ENCODE measurements around the gene CDC25B. TPM values are rescaled to one million over a fixed set of nuclear protein-coding genes. Genes with fewer than 3 reads are reported as not detected.
"Not testable (repeated sequence)": the region's sequence is repeated elsewhere in the genome, so short reads cannot be mapped to it uniquely, and the experiment has no call there.

The CDC25B gene
- polyA plus RNA-seq, 1 donor (not counting 4 experiments of a cell fraction or from before 2014, with no cell fraction given), result 23.5 TPM

DNA sequence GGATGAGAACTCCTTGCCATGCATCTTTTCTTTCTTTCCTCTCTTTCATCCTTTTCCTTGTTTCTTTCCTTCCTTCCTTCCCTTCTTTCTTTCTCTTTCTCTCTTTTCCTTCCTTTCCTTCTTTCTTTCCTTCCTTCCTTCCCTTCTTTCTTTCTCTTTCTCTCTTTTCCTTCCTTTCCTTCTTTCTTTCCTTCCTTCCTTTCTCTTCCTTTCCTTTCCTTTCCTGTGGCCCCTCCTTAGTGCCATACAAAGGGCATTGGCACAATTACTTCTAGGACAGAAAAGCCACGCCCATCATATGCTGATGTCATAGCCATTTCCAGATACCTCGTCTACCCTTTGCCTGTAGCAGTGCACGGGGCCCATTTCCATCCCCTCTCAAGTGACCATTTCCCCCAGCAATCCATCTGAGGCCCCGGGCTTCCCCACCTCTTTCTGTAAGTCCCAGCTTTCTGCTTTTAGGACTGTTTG lies 7.4 kb upstream of the CDC25B start:
- dilution Hi-C loops (cut with MboI; ENCODE audit: extremely low pct_ligation_motif_present, low sequenced_read_pairs), result no loop called here
- Histone ChIP-seq H3K4me2 (ENCODE audit: control insufficient read depth, extremely low read depth, insufficient read depth, low read depth, low read length) (no peak overlapping the region), H3K4me1 (ENCODE audit: control insufficient read depth, extremely low read depth, insufficient read depth, low read length) (peaks cover 16% of the 10 kb centered on the region), H3K9me1 (ENCODE audit: control insufficient read depth, extremely low read depth, insufficient read depth, low read length) (peaks cover 4% of the 10 kb centered on the region), H3K9ac (ENCODE audit: control insufficient read depth, extremely low read depth, insufficient read depth, low read length) (no peak overlapping the region), H4K20me1 (ENCODE audit: control insufficient read depth, extremely low read depth, insufficient read depth, low read length) (peaks cover 16% of the 10 kb centered on the region), H3K9me3 (ENCODE audit: control insufficient read depth, low read depth, low read length) (no peaks in the 10 kb centered on the region), H3K27ac (ENCODE audit: control insufficient read depth, insufficient read depth, low read length) (no peak overlapping the region), H3K27me3 (ENCODE audit: control insufficient read depth, extremely low read depth, insufficient read depth, low read length) (no peaks in the 10 kb centered on the region), H3K4me3 (ENCODE audit: control insufficient read depth in 2 of 3, extremely low read depth in 1 of 3, insufficient read depth in 2 of 3, low read depth in 1 of 3, low read length in 3 of 3) (no peak overlapping the region), H3K79me2 (ENCODE audit: control insufficient read depth, insufficient read depth, low read length) (peaks cover 25% of the 10 kb centered on the region), H3K36me3 (ENCODE audit: control insufficient read depth in 2 of 2, extremely low read depth in 1 of 2, insufficient read depth in 2 of 2, low read length in 2 of 2) (peaks cover 0 to 9% of the 10 kb centered on the region in 2 experiments), H2AFZ (ENCODE audit: control insufficient read depth, low read length) (no peak overlapping the region)
- TF ChIP-seq EZH2 (IDR thresholded peaks at IDR 0.05; ENCODE audit: low read length), result no peak
- TF ChIP-seq, protein P1, sequence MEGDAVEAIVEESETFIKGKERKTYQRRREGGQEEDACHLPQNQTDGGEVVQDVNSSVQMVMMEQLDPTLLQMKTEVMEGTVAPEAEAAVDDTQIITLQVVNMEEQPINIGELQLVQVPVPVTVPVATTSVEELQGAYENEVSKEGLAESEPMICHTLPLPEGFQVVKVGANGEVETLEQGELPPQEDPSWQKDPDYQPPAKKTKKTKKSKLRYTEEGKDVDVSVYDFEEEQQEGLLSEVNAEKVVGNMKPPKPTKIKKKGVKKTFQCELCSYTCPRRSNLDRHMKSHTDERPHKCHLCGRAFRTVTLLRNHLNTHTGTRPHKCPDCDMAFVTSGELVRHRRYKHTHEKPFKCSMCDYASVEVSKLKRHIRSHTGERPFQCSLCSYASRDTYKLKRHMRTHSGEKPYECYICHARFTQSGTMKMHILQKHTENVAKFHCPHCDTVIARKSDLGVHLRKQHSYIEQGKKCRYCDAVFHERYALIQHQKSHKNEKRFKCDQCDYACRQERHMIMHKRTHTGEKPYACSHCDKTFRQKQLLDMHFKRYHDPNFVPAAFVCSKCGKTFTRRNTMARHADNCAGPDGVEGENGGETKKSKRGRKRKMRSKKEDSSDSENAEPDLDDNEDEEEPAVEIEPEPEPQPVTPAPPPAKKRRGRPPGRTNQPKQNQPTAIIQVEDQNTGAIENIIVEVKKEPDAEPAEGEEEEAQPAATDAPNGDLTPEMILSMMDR (optimal IDR thresholded peaks at IDR 0.05 in 1 of 3, IDR thresholded peaks at IDR 0.05 in 1 of 3, conservative IDR thresholded peaks at IDR 0.05 in 1 of 3; ENCODE audit: extremely low read depth in 1 of 3, insufficient read depth in 2 of 3, low read length in 3 of 3), result no peak
- FAIRE-seq (no peak), DNase-seq (ENCODE audit: low read depth, low spot score) (no peak)

DNA sequence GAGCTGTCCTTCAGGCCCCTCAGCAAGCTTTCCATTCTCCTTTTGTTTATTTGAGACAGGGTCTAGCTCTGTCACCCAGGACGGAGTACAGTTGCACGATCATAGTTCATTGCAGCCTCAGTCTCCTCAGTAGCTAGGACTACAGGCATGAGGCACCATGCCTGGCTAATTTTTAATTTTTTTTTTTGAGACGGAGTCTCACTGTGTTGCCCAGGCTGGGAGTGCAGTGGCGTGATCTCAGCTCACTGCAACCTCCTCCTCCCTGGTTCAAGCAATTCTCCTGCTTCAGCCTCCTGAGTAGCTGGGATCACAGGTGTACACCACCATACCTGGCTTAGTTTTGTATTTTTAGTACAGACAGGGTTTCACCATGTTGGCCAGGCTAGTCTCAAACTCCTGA lies 6.9 kb upstream of the CDC25B start:
- H3K4me3 ChIP-seq (ENCODE audit: control insufficient read depth in 2 of 3, extremely low read depth in 1 of 3, insufficient read depth in 2 of 3, low read depth in 1 of 3, low read length in 3 of 3); H3K9me1 ChIP-seq (ENCODE audit: control insufficient read depth, extremely low read depth, insufficient read depth, low read length); H3K4me2 ChIP-seq (ENCODE audit: control insufficient read depth, extremely low read depth, insufficient read depth, low read depth, low read length); H3K27me3 ChIP-seq (ENCODE audit: control insufficient read depth, extremely low read depth, insufficient read depth, low read length); dilution Hi-C loops (cut with MboI; ENCODE audit: extremely low pct_ligation_motif_present, low sequenced_read_pairs); H2AFZ ChIP-seq (ENCODE audit: control insufficient read depth, low read length); FAIRE-seq; H3K27ac ChIP-seq (ENCODE audit: control insufficient read depth, insufficient read depth, low read length); H3K36me3 ChIP-seq (ENCODE audit: control insufficient read depth in 2 of 2, extremely low read depth in 1 of 2, insufficient read depth in 2 of 2, low read length in 2 of 2); DNase-seq (ENCODE audit: low read depth, low spot score); H3K9me3 ChIP-seq (ENCODE audit: control insufficient read depth, low read depth, low read length); H3K9ac ChIP-seq (ENCODE audit: control insufficient read depth, extremely low read depth, insufficient read depth, low read length): not testable (repeated sequence)
- peaks cover 20% of the 10 kb centered on the region for H3K79me2 ChIP-seq (ENCODE audit: control insufficient read depth, insufficient read depth, low read length)
- peaks cover 14% of the 10 kb centered on the region for H3K4me1 ChIP-seq (ENCODE audit: control insufficient read depth, extremely low read depth, insufficient read depth, low read length)
- peaks cover 13% of the 10 kb centered on the region for H4K20me1 ChIP-seq (ENCODE audit: control insufficient read depth, extremely low read depth, insufficient read depth, low read length)

DNA sequence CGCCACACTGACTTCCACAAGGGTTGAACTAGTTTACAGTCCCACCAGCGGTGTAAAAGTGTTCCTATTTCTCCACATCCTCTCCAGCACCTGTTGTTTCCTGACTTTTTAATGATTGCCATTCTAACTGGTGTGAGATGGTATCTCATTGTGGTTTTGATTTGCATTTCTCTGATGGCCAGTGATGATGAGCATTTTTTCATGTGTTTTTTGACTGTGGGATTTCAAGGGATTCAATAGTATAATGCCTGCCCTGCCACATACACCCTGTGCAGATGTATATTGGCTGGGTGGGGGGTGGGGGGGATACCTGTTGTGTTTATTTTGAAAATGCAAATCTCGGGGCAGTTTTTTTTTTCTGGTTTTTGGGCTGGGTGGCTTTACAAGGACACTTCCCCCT lies 1.9 kb upstream of the CDC25B start:
- dilution Hi-C loops (cut with MboI; ENCODE audit: extremely low pct_ligation_motif_present, low sequenced_read_pairs); H3K9ac ChIP-seq (ENCODE audit: control insufficient read depth, extremely low read depth, insufficient read depth, low read length); FAIRE-seq; H2AFZ ChIP-seq (ENCODE audit: control insufficient read depth, low read length); H3K4me3 ChIP-seq (ENCODE audit: control insufficient read depth in 2 of 3, extremely low read depth in 1 of 3, insufficient read depth in 2 of 3, low read depth in 1 of 3, low read length in 3 of 3); H3K4me2 ChIP-seq (ENCODE audit: control insufficient read depth, extremely low read depth, insufficient read depth, low read depth, low read length); H4K20me1 ChIP-seq (ENCODE audit: control insufficient read depth, extremely low read depth, insufficient read depth, low read length); H3K9me3 ChIP-seq (ENCODE audit: control insufficient read depth, low read depth, low read length); DNase-seq (ENCODE audit: low read depth, low spot score); H3K27me3 ChIP-seq (ENCODE audit: control insufficient read depth, extremely low read depth, insufficient read depth, low read length); H3K9me1 ChIP-seq (ENCODE audit: control insufficient read depth, extremely low read depth, insufficient read depth, low read length); H3K27ac ChIP-seq (ENCODE audit: control insufficient read depth, insufficient read depth, low read length): not testable (repeated sequence)
- peaks cover 25% of the 10 kb centered on the region for H3K4me1 ChIP-seq (ENCODE audit: control insufficient read depth, extremely low read depth, insufficient read depth, low read length)
- H3K79me2 ChIP-seq (ENCODE audit: control insufficient read depth, insufficient read depth, low read length), result peaks cover 24% of the 10 kb centered on the region
- peaks cover 3 to 11% of the 10 kb centered on the region in 2 experiments for H3K36me3 ChIP-seq (ENCODE audit: control insufficient read depth in 2 of 2, extremely low read depth in 1 of 2, insufficient read depth in 2 of 2, low read length in 2 of 2)

Data from keratinocyte (primary cell).